Adrenal gland (tissue), 12 donors: Measurements from ENCODE around the gene NRAP. TPM values are rescaled to one million over a fixed set of nuclear protein-coding genes. Genes with fewer than 3 reads are reported as not detected.

ENCODE experiments used
- DNase-seq, 7 donors: peaks; one replicate each; pipeline ENCODE4 v3.0.0-alpha.2; 2019 to 2020
- H3K27ac ChIP-seq, 5 donors: fragments of 200-600 bp; sonication (generic) in 4 of 5; 1 replicate in 3 of 5; 2 replicates in 2 of 5; pipeline versions ENCODE4 v1.5.1 to v1.8.0; 2016 to 2020; ENCODE audit warnings: mild to moderate bottlenecking in 1 of 5
- H3K27me3 ChIP-seq: fragments of 200-600 bp; 2 replicates; pipeline ENCODE4 v1.8.0; 2021
- H3K36me3 ChIP-seq, 2 donors: fragments of 200-600 bp; replicated peaks in 1 of 2; 1 replicate in 1 of 2; 2 replicates in 1 of 2; pipeline versions ENCODE4 v1.5.1 to v1.8.0; 2018 to 2022
- H3K4me1 ChIP-seq, 2 donors: fragments of 200-600 bp; replicated peaks in 1 of 2; 1 replicate in 1 of 2; 2 replicates in 1 of 2; pipeline versions ENCODE4 v1.5.1 to v1.8.0; 2018 to 2021
- H3K4me3 ChIP-seq, 4 donors: fragments of 200-600 bp; sonication (generic) in 3 of 4; one replicate each; pipeline ENCODE4 v1.5.1; 2016 to 2018
- H3K9me3 ChIP-seq, 3 donors: fragments of 200-600 bp; sonication (generic) in 1 of 3; replicated peaks in 1 of 3; 1 replicate in 2 of 3; 2 replicates in 1 of 3; pipeline versions ENCODE4 v1.5.1 to v1.8.0; 2016 to 2021
- POLR2A ChIP-seq, 2 donors: fragments of 450-650 bp; IDR thresholded peaks; one replicate each; pipeline ENCODE4 v1.6.1; 2017; ENCODE audit warnings: antibody characterized with exemption in 2 of 2, mild to moderate bottlenecking in 2 of 2, moderate library complexity in 1 of 2
- WGBS, 4 donors: extraction: QIAGEN DNeasy Blood & Tissue Kit in 2 of 4; methylation state at CpG; one replicate each; pipeline versions ENCODE4 v1.1.5 to v1.1.7; 2013 to 2017; 5-methylcytosine and 5-hydroxymethylcytosine counted together
- intact Hi-C, 2 donors: fragments of 100-400 bp; cut with DNase I; formaldehyde crosslinking; loops; one replicate each; pipeline versions ENCODE4 v1.14.1 to v1.15.0; 2022 to 2023
- polyA plus RNA-seq, 3 donors: library from polyadenylated mRNA; stranded (reverse); fragments of 200-250 nt in 2 of 3; fragments of 350-450 nt in 1 of 3; fragmentation: Illumina TruSeq in 1 of 3; extraction: RNeasy Lipid Tissue Mini Kit (QIAGEN cat#74804) in 1 of 3; gene quantifications; one replicate each; pipeline ENCODE4 v1.2.3, GENCODE V29; 2013 to 2014
- total RNA-seq, 9 donors: library from RNA; depleted of rRNA in 4 of 9; stranded (reverse); fragments of >200 nt in 4 of 9; fragments of 120-200 nt in 1 of 9; fragmentation: NEBNext Ultra II Directional in 1 of 9; extraction: Animal tissue kit (Norgen Biotek cat#: 25700) in 1 of 9; gene quantifications; one replicate each; pipeline versions ENCODE4 v1.1.0 to v1.2.4, GENCODE V29; 2013 to 2023
- TF ChIP-seq, protein P1 (sequence below), 6 experiments: fragments of 450-650 bp in 4 of 6; fragments of 200-600 bp in 2 of 6; sonication (generic) in 1 of 6; IDR thresholded peaks; 1 replicate in 5 of 6; 2 replicates in 1 of 6; pipeline versions ENCODE4 v1.5.1 to v1.8.0; 2016 to 2021; ENCODE audit warnings: antibody characterized with exemption in 6 of 6, mild to moderate bottlenecking in 2 of 6, moderate library complexity in 1 of 6
- donor health status: healthy with polysubstance abuse.
- donor health status: Bipolar disorder and iron deficiency.
- donor health status: DM: yes; HTN: yes; CAD: no.
- donor health status: DM: no; HTN: no; CAD: no.
- donor health status: DM: no; HTN: no; CAD: no.
- donor health status: DM: yes; HTN: yes; CAD: no.

Gene NRAP
- total and polyA plus RNA-seq, 12 donors: 0.03 to 2.0 (median 0.09) TPM; not detected in 8

GRCh38 chr10:113541549-113541927, 122.3 kb downstream of the NRAP start:
- Histone ChIP-seq H3K4me1 (peaks cover 0 to 8% of the 10 kb centered on the region in 2 donors), H3K4me3 (no peak overlapping the region), H3K9me3 (no peaks in the 10 kb centered on the region), H3K36me3 (no peaks in the 10 kb centered on the region), H3K27ac (no peak overlapping the region), H3K27me3 (no peaks in the 10 kb centered on the region)
- 28 to 52% (median 38%) methylated on average over 1 of the region's 1 CpG for WGBS, 4 donors
- DNase-seq: no peak
- TF ChIP-seq POLR2A (IDR thresholded peaks at IDR 0.05): no peak
- TF ChIP-seq, protein P1, sequence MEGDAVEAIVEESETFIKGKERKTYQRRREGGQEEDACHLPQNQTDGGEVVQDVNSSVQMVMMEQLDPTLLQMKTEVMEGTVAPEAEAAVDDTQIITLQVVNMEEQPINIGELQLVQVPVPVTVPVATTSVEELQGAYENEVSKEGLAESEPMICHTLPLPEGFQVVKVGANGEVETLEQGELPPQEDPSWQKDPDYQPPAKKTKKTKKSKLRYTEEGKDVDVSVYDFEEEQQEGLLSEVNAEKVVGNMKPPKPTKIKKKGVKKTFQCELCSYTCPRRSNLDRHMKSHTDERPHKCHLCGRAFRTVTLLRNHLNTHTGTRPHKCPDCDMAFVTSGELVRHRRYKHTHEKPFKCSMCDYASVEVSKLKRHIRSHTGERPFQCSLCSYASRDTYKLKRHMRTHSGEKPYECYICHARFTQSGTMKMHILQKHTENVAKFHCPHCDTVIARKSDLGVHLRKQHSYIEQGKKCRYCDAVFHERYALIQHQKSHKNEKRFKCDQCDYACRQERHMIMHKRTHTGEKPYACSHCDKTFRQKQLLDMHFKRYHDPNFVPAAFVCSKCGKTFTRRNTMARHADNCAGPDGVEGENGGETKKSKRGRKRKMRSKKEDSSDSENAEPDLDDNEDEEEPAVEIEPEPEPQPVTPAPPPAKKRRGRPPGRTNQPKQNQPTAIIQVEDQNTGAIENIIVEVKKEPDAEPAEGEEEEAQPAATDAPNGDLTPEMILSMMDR (IDR thresholded peaks at IDR 0.05): no peak
- intact Hi-C loops: no loop called here

DNA sequence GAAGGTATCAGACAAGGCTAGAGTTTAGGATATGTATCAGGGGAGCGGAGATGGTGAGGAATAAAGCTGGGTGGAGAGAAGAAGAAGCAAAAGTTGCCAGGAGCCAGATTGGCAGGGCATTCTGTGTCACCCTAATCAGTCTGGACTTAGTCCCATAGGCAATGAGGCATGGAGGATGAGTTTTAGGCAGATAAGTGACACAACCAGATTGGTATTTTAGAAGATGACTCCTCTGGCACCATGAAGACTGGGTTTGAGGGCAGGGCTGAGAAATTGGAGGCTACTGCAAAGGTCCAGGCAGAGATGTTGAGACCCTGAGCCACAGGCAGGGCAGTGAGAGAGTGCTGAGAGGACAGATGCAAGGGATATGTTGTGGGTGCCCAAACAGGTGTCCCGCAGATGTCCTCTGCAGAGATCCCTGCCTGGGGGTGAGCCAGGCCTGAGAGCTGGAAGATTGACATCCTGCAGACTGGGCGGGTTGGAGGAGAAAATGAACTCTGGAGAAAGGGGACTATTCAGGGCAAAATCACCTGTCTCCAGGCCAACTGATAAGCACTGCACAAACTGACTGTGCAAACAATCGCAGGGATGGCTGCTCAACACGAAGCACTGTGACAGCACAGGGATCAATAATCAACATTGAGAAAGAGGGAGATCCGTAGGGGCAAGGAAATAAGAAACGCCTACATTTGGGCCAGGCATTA, 122.8 kb downstream of the NRAP start:
- TF ChIP-seq POLR2A (IDR thresholded peaks at IDR 0.05): no peak
- TF ChIP-seq, protein P1 (IDR thresholded peaks at IDR 0.05): no peak
- 85 to 92% (median 89%) methylated on average over 5 to 7 of the region's 7 CpGs for WGBS, 4 donors
- DNase-seq: no peak
- intact Hi-C loops: no loop called here
- H3K27ac ChIP-seq: no peak overlapping the region
- no peak overlapping the region for H3K4me3 ChIP-seq
- H3K4me1 ChIP-seq: peaks cover 0 to 8% of the 10 kb centered on the region in 2 donors
- H3K36me3 ChIP-seq: no peaks in the 10 kb centered on the region
- no peaks in the 10 kb centered on the region for H3K9me3 ChIP-seq
- no peaks in the 10 kb centered on the region for H3K27me3 ChIP-seq

GRCh38 chr10:113539789-113540188, 124.1 kb downstream of the NRAP start:
- H3K36me3 ChIP-seq: no peaks in the 10 kb centered on the region
- TF ChIP-seq, protein P1 (IDR thresholded peaks at IDR 0.05): no peak
- TF ChIP-seq POLR2A (IDR thresholded peaks at IDR 0.05): no peak
- H3K27ac ChIP-seq: no peak overlapping the region
- H3K4me1 ChIP-seq: peaks cover 0 to 8% of the 10 kb centered on the region in 2 donors
- H3K4me3 ChIP-seq: no peak overlapping the region
- peaks cover 2% of the 10 kb centered on the region for H3K27me3 ChIP-seq
- intact Hi-C loops: no loop called here
- H3K9me3 ChIP-seq: no peaks in the 10 kb centered on the region
- DNase-seq: peak; percentile 35 to 71 (median 67)
- 57 to 69% (median 59%) methylated on average over 7 of the region's 7 CpGs for WGBS, 4 donors

Other genes with a start within 250 kb of the NRAP start
- under 1 TPM in 2 of 9 donors, not detected in 7; 0.11 to 0.29 TPM for gene HABP2, start 111.0 kb downstream of the NRAP start, total RNA-seq
- under 1 TPM in 1 of 3 donors, not detected in 2; 0.13 TPM for gene HABP2, start 111.0 kb downstream of the NRAP start, polyA plus RNA-seq
- 10 to 100 TPM in 8 of 9 donors, 1 to 10 TPM in 1; 7.5 to 25.1 (median 17.2) TPM for gene CASP7, start 15.9 kb upstream of the NRAP start, total RNA-seq
- 10 to 100 TPM in 1 of 3 donors, 1 to 10 TPM in 2; 7.1 to 24.5 (median 8.4) TPM for gene CASP7, start 15.9 kb upstream of the NRAP start, polyA plus RNA-seq
- not detected for gene PLEKHS1, start 87.6 kb upstream of the NRAP start, total RNA-seq
- under 1 TPM in 1 of 3 donors, not detected in 2; 0.13 TPM for gene PLEKHS1, start 87.6 kb upstream of the NRAP start, polyA plus RNA-seq
- gene DCLRE1A, start 190.0 kb upstream of the NRAP start, total RNA-seq: 10 to 100 TPM in 1 of 9 donors, 1 to 10 TPM in 8; 4.2 to 10.3 (median 6.1) TPM
- 10 to 100 TPM in 1 of 3 donors, 1 to 10 TPM in 2; 3.5 to 13.2 (median 4.4) TPM for gene DCLRE1A, start 190.0 kb upstream of the NRAP start, polyA plus RNA-seq
- 10 to 100 TPM; 16.7 to 45.2 (median 39.3) TPM for gene NHLRC2, start 190.6 kb upstream of the NRAP start, total RNA-seq
- gene NHLRC2, start 190.6 kb upstream of the NRAP start, polyA plus RNA-seq: 10 to 100 TPM in 1 of 3 donors, 1 to 10 TPM in 2; 5.8 to 12.7 (median 7.9) TPM